SK-N-SH treated with all-trans-retinoic acid at 6 μM for 48 hours (cell line): ENCODE measurements around the gene HES5.
A peak's percentile ranks its signal among the peaks of the same experiment; 100 is the strongest.

Experiments
- ATAC-seq: fragments of 200-7000 bp; cut with Tn5 transposase; 3 replicates; pipeline ENCODE4 v1.9.1; 2020; ENCODE audit warnings: mild to moderate bottlenecking, moderate library complexity
- ARNTL ChIP-seq: fragments of 450-650 bp; formaldehyde crosslinking; IDR thresholded peaks from 2 replicates; pipeline ENCODE4 v1.5.0; 2020; ENCODE audit warnings: low read depth, mild to moderate bottlenecking, moderate library complexity, borderline replicate concordance
- BACH2 ChIP-seq: fragments of 250-450 bp; sonication (Bioruptor Pico); IDR thresholded peaks from 2 replicates; pipeline ENCODE4 v1.9.0; 2021; ENCODE audit warnings: mild to moderate bottlenecking, borderline replicate concordance
- CREB5 ChIP-seq: fragments of 250-450 bp; sonication (Bioruptor Pico); IDR thresholded peaks from 2 replicates; pipeline ENCODE4 v1.5.1; 2020; ENCODE audit warnings: low read depth, mild to moderate bottlenecking, moderate library complexity
- CSDC2 ChIP-seq: fragments of 250-450 bp; sonication (Bioruptor Pico); IDR thresholded peaks from 2 replicates; pipeline ENCODE4 v1.5.0; 2020; ENCODE audit warnings: mild to moderate bottlenecking, moderate library complexity
- CSRNP3 ChIP-seq: fragments of 250-450 bp; sonication (Bioruptor Pico); IDR thresholded peaks from 2 replicates; pipeline ENCODE4 v1.5.1; 2021; ENCODE audit warnings: mild to moderate bottlenecking, moderate library complexity
- ESRRG ChIP-seq: fragments of 250-450 bp; sonication (Bioruptor Pico); IDR thresholded peaks from 2 replicates; pipeline ENCODE4 v1.6.1; 2021; ENCODE audit warnings: mild to moderate bottlenecking
- GLIS3 ChIP-seq: fragments of 250-450 bp; sonication (Bioruptor Pico); IDR thresholded peaks from 2 replicates; pipeline ENCODE4 v1.5.0; 2020; ENCODE audit warnings: mild to moderate bottlenecking, moderate library complexity
- ISL1 ChIP-seq: fragments of 250-450 bp; sonication (Bioruptor Pico); IDR thresholded peaks from 2 replicates; pipeline ENCODE4 v2.1.2; 2022; ENCODE audit warnings: mild to moderate bottlenecking, moderate library complexity
- OSR1 ChIP-seq: fragments of 250-450 bp; sonication (Bioruptor Pico); IDR thresholded peaks from 2 replicates; pipeline ENCODE4 v1.8.0; 2022; ENCODE audit warnings: moderate library complexity, mild to moderate bottlenecking, inconsistent platforms
- PATZ1 ChIP-seq: fragments of 250-450 bp; sonication (Bioruptor Pico); IDR thresholded peaks from 2 replicates; pipeline ENCODE4 v1.8.0; 2020; ENCODE audit warnings: mild to moderate bottlenecking, moderate library complexity, borderline replicate concordance
- POU6F1 ChIP-seq: fragments of 250-450 bp; sonication (Bioruptor Pico); IDR thresholded peaks from 2 replicates; pipeline ENCODE4 v1.8.0; 2021; ENCODE audit warnings: low read depth, mild to moderate bottlenecking, moderate library complexity, borderline replicate concordance
- PPARA ChIP-seq: fragments of 250-450 bp; sonication (Bioruptor Pico); IDR thresholded peaks from 2 replicates; pipeline ENCODE4 v1.5.0; 2020; ENCODE audit warnings: mild to moderate bottlenecking, borderline replicate concordance
- RARB ChIP-seq: fragments of 250-450 bp; sonication (Bioruptor Pico); IDR thresholded peaks from 2 replicates; pipeline ENCODE4 v1.8.0; 2021; ENCODE audit warnings: mild to moderate bottlenecking, moderate library complexity
- SNAI2 ChIP-seq: fragments of 250-450 bp; sonication (Bioruptor Pico); IDR thresholded peaks from 2 replicates; pipeline ENCODE4 v1.5.0; 2020; ENCODE audit warnings: mild to moderate bottlenecking, moderate library complexity
- TCF4 ChIP-seq: fragments of 250-450 bp; sonication (Bioruptor Pico); IDR thresholded peaks from 2 replicates; pipeline ENCODE4 v1.8.0; 2021; ENCODE audit warnings: mild to moderate bottlenecking, moderate library complexity, borderline replicate concordance
- TSHZ2 ChIP-seq: fragments of 250-450 bp; sonication (Bioruptor Pico); IDR thresholded peaks from 2 replicates; pipeline ENCODE4 v1.5.0; 2020; ENCODE audit warnings: mild to moderate bottlenecking, moderate library complexity
- ZC3H10 ChIP-seq: fragments of 250-450 bp; sonication (Bioruptor Pico); IDR thresholded peaks from 2 replicates; pipeline ENCODE4 v1.5.1; 2021; ENCODE audit warnings: mild to moderate bottlenecking, moderate library complexity
- ZFP3 ChIP-seq: fragments of 250-450 bp; sonication (Bioruptor Pico); IDR thresholded peaks from 2 replicates; pipeline ENCODE4 v1.5.0; 2020; ENCODE audit warnings: mild to moderate bottlenecking, moderate library complexity
- ZFP30 ChIP-seq: fragments of 450-650 bp; formaldehyde crosslinking; IDR thresholded peaks from 2 replicates; pipeline ENCODE4 v1.5.0; 2022; ENCODE audit warnings: mild to moderate bottlenecking, moderate library complexity
- ZNF70 ChIP-seq: fragments of 450-650 bp; formaldehyde crosslinking; IDR thresholded peaks from 2 replicates; pipeline ENCODE4 v1.5.0; 2020; ENCODE audit warnings: mild to moderate bottlenecking, moderate library complexity
- ZNF8 ChIP-seq: fragments of 450-650 bp; formaldehyde crosslinking; IDR thresholded peaks from 2 replicates; pipeline ENCODE4 v1.5.0; 2020; ENCODE audit warnings: mild to moderate bottlenecking, moderate library complexity

HES5 gene

GRCh38 chr1:2528016-2528415 is 2.0 kb downstream of the HES5 start:
- TF ChIP-seq RARB (CRISPR knock-in tag) (no peak), GLIS3 (CRISPR knock-in tag) (no peak), PPARA (CRISPR knock-in tag) (no peak), ZNF8 (CRISPR knock-in tag) (no peak), ZFP30 (CRISPR knock-in tag) (no peak), TSHZ2 (CRISPR knock-in tag) (no peak)
- no peak for ATAC-seq

- TF ChIP-seq CREB5 (CRISPR knock-in tag): no peak
- no peak for TF ChIP-seq TCF4 (CRISPR knock-in tag)
- no peak for TF ChIP-seq POU6F1 (CRISPR knock-in tag)
- TF ChIP-seq ARNTL (CRISPR knock-in tag): no peak
- TF ChIP-seq ISL1 (CRISPR knock-in tag): no peak
- TF ChIP-seq ESRRG: no peak
- TF ChIP-seq OSR1 (CRISPR knock-in tag): no peak
- TF ChIP-seq ZC3H10 (CRISPR knock-in tag): no peak
- TF ChIP-seq CSRNP3: no peak
- no peak for TF ChIP-seq BACH2 (CRISPR knock-in tag)
- no peak for TF ChIP-seq RARB (CRISPR knock-in tag)
- TF ChIP-seq ZNF70: no peak
- TF ChIP-seq PATZ1 (CRISPR knock-in tag): no peak
- TF ChIP-seq CSDC2 (CRISPR knock-in tag): no peak
- no peak for TF ChIP-seq GLIS3 (CRISPR knock-in tag)
- no peak for TF ChIP-seq ZFP3 (CRISPR knock-in tag)
- ATAC-seq: no peak
Observed at GRCh38 chr1:2527556-2527860, 2.6 kb downstream of the HES5 start.

GRCh38 chr1:2526824-2527555 is 3.1 kb downstream of the HES5 start:
- ATAC-seq: peak; percentile 20; the same call in 2 of the 3 replicates
- no peak for TF ChIP-seq POU6F1 (CRISPR knock-in tag)
- no peak for TF ChIP-seq SNAI2
- no peak for TF ChIP-seq ZNF70
- TF ChIP-seq TCF4 (CRISPR knock-in tag): no peak
- TF ChIP-seq ARNTL (CRISPR knock-in tag): no peak
- no peak for TF ChIP-seq OSR1 (CRISPR knock-in tag)
- no peak for TF ChIP-seq CSRNP3
- no peak for TF ChIP-seq TSHZ2 (CRISPR knock-in tag)
